Hematopoietic multipotent progenitor cell treated with erythropoietin and hydrocortisone succinate and interleukin-3 and kit ligand, for 6 days (in vitro differentiated cells): ENCODE results near the gene SWAP70.
"Not testable (repeated sequence)": the region's sequence is repeated elsewhere in the genome, so short reads cannot be mapped to it uniquely, and the experiment has no call there.

Experiments
- DNase-seq: peaks from one replicate; pipeline ENCODE4 v3.0.0-alpha.2; 2015

SWAP70 gene

DNA sequence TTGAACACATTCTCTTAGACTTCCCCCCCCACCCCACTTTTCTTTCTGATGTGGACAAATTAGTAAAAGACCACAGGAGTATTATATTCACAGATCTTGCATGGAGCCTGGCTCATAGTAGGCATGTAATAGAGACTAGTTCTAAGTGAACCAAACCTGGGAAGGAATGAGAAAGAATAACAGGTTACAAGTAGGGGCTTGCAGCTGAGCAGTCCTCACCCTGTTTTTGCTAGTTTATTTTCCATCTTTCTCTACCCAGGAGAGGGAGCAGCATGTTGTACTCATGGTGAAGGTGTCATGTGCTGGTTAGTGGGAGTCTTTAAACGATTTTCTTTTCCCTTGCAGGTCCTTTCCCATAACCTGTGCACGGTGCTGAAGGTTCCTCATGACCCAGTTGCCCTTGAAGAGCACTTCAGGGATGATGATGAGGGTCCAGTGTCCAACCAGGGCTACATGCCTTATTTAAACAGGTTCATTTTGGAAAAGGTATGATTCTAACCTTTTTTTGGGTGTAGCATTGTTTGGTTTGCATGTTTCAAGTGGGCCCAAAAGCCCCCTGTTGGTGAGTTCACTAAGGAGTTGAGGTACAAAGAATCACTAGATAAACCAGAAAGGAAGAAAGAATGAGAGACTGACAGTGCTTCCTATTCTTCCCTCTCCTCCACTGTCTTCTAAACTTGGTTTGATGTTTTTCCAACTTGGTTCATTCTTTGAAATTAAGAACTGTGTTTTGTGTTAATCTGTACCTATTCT, 30.1 kb downstream of the SWAP70 start:
- DNase-seq: no peak

DNA sequence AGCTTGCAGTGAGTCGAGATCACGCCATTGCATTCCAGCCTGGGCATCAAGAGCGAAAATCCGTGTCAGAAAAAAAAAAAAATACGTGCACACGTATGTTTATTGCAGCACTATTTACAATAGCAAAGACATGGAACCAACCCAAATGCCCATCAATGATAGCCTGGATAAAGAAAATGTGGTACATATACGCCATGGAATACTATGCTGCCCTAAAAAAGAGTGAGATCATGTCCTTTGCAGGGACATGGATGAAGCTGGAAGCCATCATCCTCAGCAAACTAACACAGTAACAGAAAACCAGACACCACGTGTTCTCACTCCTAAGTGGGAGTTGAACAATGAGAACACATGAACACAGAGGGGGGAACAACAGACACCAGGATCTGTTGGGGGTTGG, 31.4 kb downstream of the SWAP70 start:
- not testable (repeated sequence) for DNase-seq

DNA sequence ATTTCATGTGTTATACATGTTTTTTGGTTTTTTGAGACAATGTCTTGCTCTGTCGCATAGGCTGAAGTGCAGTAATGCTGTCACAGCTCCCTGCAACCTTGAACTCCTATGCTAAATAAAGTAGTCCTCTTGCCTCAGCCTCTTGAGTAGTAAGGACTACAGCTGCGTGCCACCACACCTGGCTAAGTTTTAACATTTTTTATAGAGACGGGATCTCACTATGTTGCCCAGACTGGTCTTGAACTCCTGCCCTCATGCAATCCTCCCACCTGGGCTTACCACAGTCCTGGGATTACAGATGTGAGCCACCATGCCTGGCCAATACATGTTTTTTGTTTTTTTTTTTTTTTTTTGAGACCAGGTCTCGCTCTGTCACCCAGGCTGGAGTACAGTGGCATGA, 33.9 kb downstream of the SWAP70 start:
- DNase-seq: no peak

DNA sequence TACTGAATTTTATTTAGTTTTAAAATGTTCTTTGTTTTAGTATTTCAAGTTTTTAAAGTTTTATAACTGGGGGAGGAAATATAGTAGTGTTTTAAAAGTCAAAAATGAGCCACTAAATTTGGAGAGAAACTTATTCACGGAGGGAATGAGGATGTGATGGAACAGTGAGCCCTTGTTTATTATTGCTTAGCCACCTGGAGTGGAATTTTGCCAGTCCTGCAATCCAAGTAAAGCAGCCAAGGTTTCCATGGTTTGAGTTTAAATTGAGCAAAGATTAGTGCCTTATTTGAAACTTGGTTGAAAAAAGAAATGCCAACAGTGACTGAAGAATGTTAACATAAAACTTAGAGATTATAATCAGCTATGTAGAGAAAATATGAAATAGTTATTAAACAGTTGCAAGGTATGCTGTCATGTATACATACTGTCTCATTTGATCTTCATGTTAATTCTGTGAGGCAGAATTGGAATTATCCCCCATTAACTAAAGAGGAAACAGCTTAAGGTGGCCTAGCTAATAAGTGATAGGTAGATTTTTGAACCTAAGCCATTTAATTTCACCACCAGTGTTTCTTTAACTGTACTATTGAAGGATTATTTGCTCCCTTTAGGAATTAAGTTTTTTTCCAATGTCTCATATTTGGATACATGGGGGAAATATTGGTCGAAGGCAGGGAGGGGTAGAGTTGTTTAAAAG, 36.4 kb downstream of the SWAP70 start:
- DNase-seq: no peak

DNA sequence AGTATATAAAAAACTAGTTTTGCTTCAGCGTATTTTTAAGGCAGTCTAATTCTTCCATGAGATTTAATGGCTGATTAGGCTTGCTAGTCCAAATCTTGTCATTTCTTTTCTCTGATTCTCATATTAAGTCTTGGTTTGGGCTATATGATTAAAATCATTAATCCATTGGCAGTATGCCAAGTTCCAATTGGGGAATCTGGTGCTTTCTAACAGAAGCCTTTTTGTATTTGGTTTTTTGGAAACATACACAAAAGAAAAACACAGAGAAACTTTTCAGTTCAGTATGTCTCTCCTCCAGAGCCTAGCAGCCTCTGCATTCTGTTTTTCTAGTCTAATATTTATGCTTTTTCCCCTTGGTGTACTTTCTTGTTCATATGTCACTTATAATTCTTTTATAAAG, 37.9 kb downstream of the SWAP70 start:
- no peak for DNase-seq

DNA sequence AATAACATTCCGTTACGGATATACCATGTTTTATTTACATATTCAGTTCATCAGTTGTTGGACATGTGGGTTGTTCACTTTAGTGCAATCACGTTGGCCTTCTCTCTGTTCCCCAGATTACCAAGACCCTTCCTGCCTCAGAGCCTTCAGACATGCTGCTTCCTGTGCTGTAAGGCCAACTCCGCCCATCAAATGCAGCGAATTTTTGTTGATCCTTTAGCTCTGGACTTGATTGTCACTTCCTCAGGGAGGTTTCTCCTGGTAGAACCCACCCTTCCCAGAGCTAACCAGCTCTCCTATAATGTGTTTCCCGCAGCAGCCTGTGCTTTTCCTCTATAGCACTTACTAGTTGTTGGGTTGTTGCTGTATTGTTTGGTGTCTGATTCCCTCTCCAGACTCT, 39.4 kb downstream of the SWAP70 start:
- DNase-seq: no peak

DNA sequence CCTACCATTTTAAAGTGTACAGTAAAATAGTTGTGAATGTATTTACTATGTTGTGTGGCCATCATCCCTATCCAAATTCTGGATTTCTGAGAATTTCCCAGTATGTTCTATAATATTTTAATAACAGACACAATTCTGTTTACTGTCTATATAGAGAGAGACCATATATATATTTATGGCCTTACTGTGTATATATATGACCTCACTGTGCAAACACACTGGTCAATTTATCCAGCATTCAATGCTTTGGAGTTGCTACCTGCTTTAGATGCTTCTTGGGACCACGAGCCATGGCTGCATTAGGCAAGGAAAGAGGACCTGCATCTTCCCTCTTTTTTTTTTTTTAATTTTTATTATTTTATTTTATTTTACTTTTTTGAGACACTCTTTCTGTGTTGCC, 40.2 kb downstream of the SWAP70 start:
- DNase-seq: no peak

DNA sequence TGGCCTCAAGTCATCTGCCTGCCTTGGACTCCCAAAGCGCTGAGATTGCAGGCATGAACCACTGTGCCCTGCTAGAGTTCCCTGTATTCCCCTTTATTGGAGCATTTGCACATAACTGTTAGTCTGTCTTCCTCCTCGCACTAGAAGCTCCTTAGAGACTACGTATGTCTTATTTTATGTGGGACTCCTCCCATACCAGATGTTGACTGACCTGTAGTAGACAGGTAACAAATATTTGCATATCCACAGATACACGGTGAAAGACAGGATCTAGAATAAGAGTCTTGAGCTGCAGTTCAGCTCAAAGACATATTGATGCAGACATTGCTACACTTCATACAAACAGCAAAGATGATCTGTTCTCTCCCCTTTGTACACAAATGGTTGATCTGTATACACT, 40.7 kb downstream of the SWAP70 start:
- DNase-seq: no peak

DNA sequence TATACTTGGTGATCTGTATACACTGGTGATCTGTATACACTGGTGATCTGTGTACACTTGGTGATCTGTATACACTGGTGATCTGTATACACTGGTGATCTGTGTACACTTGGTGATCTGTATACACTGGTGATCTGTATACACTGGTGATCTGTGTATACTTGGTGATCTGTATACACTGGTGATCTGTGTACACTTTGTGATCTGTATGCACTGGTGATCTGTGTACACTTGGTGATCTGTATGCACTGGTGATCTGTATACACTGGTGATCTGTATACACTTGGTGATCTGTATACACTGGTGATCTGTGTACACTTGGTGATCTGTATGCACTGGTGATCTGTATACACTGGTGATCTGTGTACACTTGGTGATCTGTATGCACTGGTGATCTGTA, 41.5 kb downstream of the SWAP70 start:
- not testable (repeated sequence) for DNase-seq

DNA sequence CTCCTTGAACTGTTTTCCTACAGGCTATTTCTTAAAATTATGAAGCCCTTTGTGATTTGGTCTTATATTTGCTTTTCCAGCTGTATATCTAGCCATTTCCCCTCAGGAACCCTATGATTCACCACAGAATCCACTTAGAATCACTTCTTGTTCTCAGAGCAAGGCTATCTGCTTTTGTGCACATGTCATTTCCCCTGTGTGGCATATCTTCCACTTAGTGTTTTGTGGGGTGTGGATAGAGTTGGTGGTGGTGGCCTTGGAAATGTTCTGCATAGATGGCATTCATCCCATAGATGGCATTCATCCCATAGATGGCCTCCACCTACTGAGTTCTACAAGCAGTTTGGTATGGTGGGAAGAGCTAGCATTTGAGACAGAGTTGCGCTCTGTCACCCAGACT, 44.7 kb downstream of the SWAP70 start:
- peak; percentile 60 for DNase-seq

DNA sequence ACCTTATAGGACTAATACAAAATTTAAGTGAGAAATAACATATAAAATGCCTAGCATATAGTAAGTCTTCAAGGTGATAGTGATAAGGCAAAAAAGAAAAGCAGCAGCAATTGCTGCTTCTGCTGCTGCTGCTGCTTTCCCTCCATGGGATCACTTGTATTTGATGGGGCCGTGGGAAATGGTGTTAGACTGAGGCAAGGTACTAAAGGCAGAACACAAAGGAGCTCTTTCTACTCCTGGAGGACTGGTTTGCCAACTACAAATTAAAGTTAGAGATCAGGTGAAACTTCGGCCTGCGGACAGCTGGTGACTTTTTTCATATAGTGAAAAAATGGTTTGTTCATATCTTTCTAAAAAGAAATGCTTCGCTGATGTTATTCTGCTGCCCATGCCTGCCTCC, 46.3 kb downstream of the SWAP70 start:
- DNase-seq: no peak

DNA sequence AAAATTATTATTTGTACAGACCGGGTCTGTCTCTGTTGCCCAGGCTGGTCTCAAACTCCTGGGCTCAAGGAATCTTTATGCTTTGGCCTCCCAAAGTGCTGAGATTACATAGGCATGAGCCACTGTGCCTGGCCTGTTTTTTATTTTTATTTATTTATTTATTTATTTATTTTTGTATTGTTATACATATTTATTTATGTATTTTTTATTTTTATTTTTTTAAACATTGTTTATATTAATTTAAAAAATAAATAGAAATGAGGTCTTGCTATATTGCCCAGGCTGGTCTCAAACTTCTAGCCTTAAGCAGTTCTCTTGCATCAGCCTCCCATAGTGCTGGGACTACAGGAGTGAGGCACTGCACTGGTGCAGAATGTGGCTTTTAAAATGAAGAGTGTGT, 47.0 kb downstream of the SWAP70 start:
- no peak for DNase-seq

DNA sequence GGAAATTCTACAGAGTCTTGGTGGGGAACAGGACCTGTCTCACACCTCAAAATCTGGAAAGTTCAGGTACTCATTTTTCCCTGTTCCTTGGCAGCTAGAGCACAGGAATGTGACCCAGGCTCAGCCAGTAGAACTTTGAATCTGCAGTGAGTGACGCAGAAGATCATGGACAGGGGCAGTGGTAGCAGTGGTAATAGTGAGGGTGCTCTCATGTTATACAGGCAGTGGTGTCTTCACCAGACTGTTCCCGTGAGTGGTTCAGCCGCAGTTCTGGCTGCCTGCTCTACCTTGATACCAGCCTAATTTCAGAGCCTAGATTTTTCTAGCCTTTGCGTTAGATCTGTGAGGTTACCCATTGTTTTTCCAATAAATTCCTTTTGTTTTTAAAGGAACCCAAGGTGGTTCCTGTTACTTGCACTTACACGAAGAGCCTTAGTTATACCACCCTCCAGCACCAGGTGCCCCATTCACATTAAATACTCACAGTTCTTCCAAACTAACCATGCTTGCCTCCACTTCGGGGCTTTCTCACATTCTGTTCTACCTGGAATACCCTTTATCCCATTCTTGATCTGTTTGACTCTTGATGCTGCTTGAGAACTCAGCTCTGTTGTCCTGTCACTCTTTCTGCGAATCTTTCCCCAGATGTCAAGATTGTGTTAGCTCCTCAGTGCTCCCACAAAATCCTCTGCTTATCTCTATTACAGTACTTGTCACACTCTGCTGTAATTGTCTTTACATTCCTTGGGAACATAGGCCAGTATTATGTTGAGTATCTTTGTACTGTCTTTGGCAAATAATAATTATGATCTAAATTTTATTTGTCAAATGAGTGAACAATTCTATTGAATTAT, 47.8 kb downstream of the SWAP70 start:
- DNase-seq: no peak

DNA sequence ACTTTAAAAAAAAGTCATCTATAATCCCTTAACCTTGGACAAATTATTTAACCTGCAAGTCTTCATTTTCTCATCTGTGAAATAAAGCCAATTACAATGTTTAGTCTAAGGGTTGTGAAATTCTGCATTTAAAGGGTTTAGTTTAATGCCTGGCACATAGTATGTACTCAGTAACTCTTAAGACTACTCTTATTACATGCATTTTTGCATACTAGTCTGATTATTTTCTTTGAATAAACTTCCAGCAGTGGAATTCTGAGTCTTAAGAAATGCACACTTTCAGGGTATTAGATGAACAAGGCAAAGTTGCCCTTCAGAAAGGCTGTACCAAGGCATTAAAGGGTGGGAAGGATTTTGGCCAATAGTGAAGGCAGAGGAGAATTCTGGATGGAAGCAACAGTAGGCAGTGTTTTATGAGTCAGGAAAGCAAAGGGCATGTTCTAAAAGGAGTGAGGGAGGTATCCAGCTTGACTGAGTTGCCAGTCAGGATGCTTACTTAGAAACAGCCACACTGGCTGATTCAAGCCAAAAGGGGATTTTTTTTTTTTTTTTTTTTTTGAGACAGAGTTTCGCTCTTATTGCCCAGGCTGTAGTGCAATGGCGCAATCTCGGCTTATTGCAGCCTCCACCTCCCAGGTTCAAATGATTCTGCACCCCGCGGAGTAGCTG, 50.5 kb downstream of the SWAP70 start:
- no peak for DNase-seq

DNA sequence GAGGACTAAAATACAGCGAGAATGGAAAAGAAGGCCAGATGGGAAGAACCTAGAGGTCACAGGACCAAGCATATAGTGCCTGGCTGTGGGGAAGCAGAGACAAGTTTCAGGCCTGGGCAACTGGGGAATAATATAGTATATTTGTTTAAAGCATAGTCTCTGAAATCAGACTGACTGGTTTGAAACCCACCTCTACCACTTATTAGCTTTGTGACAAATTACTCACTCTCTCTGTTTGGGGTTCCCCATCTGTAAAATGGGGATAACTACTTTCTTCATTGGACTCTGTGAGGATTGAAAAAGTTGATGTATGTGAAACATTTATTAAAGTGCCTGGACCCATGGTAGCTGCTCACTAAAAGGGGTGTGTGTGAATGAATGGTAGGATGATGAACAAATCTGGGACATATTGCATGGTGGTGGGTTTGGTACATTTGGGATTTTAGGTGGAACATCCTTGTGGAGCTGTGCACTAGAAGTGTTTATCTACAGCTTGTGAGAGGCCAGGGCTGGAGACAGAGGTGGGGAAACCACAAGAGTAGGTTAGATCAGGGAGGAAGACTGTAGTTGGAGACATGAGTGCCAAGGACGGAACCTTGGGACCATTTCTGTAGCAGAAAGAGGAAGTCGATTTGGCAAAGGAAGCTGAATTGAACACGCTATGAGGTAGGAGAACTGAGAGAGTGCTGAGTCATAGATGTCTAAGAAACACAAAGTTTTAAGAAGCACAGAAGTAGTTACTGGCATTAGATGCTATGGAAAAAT, 52.6 kb downstream of the SWAP70 start:
- DNase-seq: peak; percentile 90

DNA sequence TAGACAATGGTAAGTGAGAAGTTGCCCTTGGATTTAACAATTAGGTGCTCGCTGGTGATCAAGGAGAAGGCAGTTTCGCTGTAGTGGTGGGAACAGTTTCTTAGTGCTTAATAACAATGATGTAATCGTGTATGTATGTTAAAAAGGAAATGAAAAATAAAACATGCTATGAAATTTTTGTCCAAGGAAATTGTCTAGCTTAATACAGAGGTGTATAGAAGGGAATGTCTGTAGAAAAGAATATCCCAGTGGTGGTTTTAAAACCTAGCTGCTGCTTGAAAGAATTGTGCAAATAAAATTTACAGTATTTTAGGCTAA, 53.1 kb downstream of the SWAP70 start:
- DNase-seq: no peak

DNA sequence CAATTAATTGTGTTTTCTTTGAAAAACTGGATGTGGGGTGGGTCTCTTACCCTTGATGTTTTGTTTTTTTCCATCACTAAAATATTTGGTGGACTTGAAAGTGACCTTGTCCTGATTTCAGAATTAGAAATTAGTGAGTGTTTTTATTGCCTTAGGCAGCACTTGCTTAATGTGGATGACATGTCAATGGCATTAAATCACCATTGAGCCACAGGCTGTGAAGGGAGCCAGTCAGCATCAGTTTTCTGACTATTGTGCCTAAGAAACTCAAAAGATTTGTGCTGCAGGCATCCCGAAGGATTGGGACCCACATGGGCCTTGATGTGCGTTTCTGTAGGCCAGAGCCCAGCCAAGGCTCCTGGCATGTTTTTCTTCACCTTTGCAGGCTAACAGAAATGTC, 53.8 kb downstream of the SWAP70 start:
- DNase-seq: no peak

DNA sequence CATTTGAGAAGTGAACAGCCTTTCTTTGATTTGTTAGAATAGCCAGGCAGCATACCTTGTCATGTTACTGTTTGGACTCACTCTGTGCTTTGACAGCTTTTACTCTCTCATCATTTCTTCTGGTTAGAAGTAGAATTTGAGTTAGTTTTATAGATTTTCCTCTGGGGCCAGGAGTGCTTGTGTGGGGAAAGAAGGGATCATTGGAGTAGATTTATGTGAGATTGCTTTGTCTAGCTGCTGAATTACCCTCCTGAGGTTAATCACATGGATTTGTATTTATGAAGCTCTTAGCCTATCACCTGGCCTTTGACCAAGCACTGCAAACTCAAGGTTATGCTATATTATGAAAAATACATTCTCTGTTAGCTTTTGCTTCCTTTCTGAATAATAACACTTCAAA, 54.3 kb downstream of the SWAP70 start:
- no peak for DNase-seq

DNA sequence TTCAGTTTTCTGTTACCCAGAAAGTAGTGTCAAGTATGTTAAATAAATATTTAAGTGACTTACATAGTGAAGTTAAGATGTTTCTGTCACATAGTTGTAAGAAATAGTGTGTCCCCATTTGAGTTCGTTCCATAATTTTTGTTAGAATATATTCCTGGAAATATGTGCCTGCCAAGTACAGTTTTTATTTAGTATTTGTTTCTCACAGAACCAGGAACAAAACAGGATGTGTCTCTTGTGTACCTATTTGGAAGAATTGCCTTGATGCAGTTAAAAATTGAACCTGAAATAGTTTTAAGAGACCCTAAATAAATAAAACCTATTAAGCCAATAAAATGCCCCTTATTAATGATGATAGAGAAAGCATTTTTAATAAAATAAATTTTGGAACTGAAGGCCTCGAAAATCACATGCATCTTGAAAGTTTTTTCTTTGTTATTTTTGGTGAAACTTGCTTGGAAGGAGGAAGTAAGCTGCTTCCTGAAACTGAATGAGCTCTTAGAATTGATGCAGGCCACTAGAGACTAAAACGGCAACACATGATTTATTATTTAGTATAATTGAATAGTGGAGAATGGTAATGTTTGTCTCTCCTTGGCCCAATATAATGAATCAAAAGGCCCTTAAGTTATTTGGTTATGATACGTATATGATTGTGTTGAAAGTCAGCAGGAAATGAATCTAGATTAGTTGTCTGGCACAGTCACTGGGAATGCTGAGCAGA, 55.9 kb downstream of the SWAP70 start:
- peak; percentile 60 for DNase-seq

DNA sequence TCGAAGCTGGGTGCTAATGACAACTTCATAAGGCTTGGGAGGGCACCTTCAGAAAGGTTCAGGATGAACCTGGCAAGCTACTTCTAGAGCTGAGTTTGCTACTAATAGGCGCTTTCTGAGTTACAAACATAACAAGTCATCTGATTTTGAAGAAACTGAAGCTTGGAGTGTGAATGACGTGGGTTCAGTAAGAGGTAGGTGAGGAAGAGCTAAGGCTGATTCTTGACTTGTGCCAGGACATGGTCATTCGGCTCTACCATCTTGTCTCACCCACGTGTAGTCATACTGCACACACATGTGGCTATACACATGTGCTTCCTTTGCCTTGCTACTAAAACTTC, 56.4 kb downstream of the SWAP70 start:
- DNase-seq: no peak

DNA sequence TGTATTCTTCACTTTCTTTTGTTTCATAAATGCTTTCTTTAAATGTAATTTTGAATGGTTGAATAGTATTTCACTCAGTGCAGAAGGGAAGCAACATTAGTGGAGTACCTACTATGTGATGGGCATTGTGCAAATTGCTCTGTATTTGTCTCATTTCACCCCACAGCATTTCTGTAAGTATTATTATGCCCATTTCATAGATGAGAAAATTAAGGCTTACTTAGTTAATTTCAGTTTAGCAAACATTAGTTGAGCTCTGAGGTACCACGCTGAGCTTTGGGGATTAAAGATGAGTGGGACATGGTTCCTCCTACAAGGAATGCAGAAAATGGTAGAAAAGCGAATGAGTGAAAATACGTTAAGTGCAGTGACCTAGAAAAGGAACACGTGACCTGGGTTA, 58.1 kb downstream of the SWAP70 start:
- DNase-seq: no peak

DNA sequence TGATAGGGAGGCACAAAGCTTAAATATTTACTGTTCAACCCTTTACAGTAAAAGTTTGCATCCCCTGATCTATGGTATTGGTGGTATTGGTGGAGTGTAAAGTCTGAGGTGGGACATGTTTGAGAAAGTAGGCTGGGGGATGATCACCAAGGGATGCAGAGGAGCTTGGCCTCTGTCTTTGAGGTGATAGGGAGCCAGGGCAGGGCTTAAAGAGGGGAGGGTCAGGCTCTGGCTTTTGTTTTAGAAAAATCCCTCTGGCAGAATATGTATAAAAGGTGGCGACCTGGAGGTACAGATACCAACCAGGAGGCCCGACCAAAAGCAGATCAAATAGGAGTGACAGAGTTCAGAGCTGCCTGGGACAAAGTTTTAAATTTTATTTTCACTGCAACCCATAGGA, 59.0 kb downstream of the SWAP70 start:
- DNase-seq: no peak
